Neuronal stem cell (in vitro differentiated cells): Measurements from ENCODE around the gene DAPK1.

Source experiments
- DNase-seq: peaks from one replicate; pipeline ENCODE4 v3.0.0-alpha.2; 2013; ENCODE audit warnings: low spot score
- H2AFZ ChIP-seq: one replicate; pipeline ENCODE4 v1.6.1; 2013; ENCODE audit warnings: mild to moderate bottlenecking, low read length, inconsistent platforms
- H2AK5ac ChIP-seq: 2 replicates; pipeline ENCODE4 v1.6.1; 2013; ENCODE audit warnings: low read depth, mild to moderate bottlenecking, inconsistent platforms, low read length, moderate library complexity, mixed read lengths
- H2BK120ac ChIP-seq: 2 replicates; pipeline ENCODE4 v1.6.1; 2013; ENCODE audit warnings: low read depth, mild to moderate bottlenecking, inconsistent platforms, low read length, moderate library complexity, mixed read lengths
- H2BK12ac ChIP-seq: one replicate; pipeline ENCODE4 v1.6.1; 2013; ENCODE audit warnings: low read length, inconsistent platforms
- H2BK15ac ChIP-seq: 2 replicates; pipeline ENCODE4 v1.6.1; 2013; ENCODE audit warnings: mild to moderate bottlenecking, low read length, inconsistent platforms, mixed read lengths
- H2BK5ac ChIP-seq: one replicate; pipeline ENCODE4 v1.6.1; 2013; ENCODE audit warnings: inconsistent platforms, mild to moderate bottlenecking, low read length, moderate library complexity
- H3K14ac ChIP-seq: one replicate; pipeline ENCODE4 v1.6.1; 2013; ENCODE audit warnings: low read length, inconsistent platforms
- H3K18ac ChIP-seq: 2 replicates; pipeline ENCODE4 v1.6.1; 2013; ENCODE audit warnings: low read length, inconsistent platforms
- H3K23ac ChIP-seq: 2 replicates; pipeline ENCODE4 v1.6.1; 2013; ENCODE audit warnings: low read depth, mild to moderate bottlenecking, mixed read lengths, low read length, inconsistent platforms; ENCODE audit not compliant: poor library complexity
- H3K27ac ChIP-seq: replicated peaks from 3 replicates; pipeline ENCODE4 v1.5.1; 2013; ENCODE audit warnings: low read length, inconsistent platforms
- H3K27me3 ChIP-seq, 3 experiments: 2 replicates each; pipeline ENCODE4 v1.6.1; 2013; ENCODE audit warnings: low read length in 3 of 3, mild to moderate bottlenecking in 2 of 3, inconsistent platforms in 1 of 3, low read depth in 1 of 3, mixed read lengths in 1 of 3, moderate library complexity in 1 of 3; ENCODE audit not compliant: control insufficient read depth in 3 of 3, insufficient read depth in 3 of 3
- H3K36me3 ChIP-seq, 2 donors: replicated peaks in 1 of 2; 2 replicates each; pipeline ENCODE4 v1.6.1; 2013; ENCODE audit warnings: low read length in 2 of 2; ENCODE audit not compliant: control insufficient read depth in 2 of 2, insufficient read depth in 2 of 2
- H3K4ac ChIP-seq: 2 replicates; pipeline ENCODE4 v1.6.1; 2013; ENCODE audit warnings: inconsistent platforms, mild to moderate bottlenecking, low read length, moderate library complexity
- H3K4me1 ChIP-seq, 2 donors: 1 replicate in 1 of 2; 2 replicates in 1 of 2; pipeline ENCODE4 v1.6.1; 2013; ENCODE audit warnings: low read length in 2 of 2, low read depth in 1 of 2; ENCODE audit not compliant: control insufficient read depth in 2 of 2, insufficient read depth in 1 of 2
- H3K4me2 ChIP-seq: one replicate; pipeline ENCODE4 v1.6.1; 2013; ENCODE audit warnings: mild to moderate bottlenecking, low read length, inconsistent platforms; ENCODE audit not compliant: insufficient read depth, poor library complexity, severe bottlenecking
- H3K4me3 ChIP-seq, 2 donors: 2 replicates each; pipeline ENCODE4 v1.5.1; 2013; ENCODE audit warnings: low read length in 2 of 2, mild to moderate bottlenecking in 2 of 2, inconsistent platforms in 1 of 2, moderate library complexity in 1 of 2
- H3K79me1 ChIP-seq: one replicate; pipeline ENCODE4 v1.6.1; 2013; ENCODE audit warnings: low read depth, mild to moderate bottlenecking, inconsistent platforms, low read length, moderate library complexity
- H3K9ac ChIP-seq: one replicate; pipeline ENCODE4 v1.6.1; 2013; ENCODE audit warnings: mild to moderate bottlenecking, low read depth, low read length, inconsistent platforms; ENCODE audit not compliant: poor library complexity
- H3K9me3 ChIP-seq, 2 donors: replicated peaks in 1 of 2; 2 replicates each; pipeline versions ENCODE3 to v1.6.1; 2013; ENCODE audit warnings: low read length in 2 of 2, mild to moderate bottlenecking in 2 of 2, inconsistent platforms in 1 of 2, low read depth in 1 of 2, mixed read lengths in 1 of 2, moderate library complexity in 1 of 2; ENCODE audit not compliant: control insufficient read depth in 2 of 2, insufficient read depth in 1 of 2
- H4K8ac ChIP-seq: one replicate; pipeline ENCODE4 v1.6.1; 2013; ENCODE audit warnings: low read depth, mild to moderate bottlenecking, inconsistent platforms, low read length, moderate library complexity
- H4K91ac ChIP-seq: one replicate; pipeline ENCODE4 v1.6.1; 2013; ENCODE audit warnings: low read length, low read depth, mild to moderate bottlenecking, inconsistent platforms; ENCODE audit not compliant: poor library complexity
- WGBS, 2 donors: extraction: QIAGEN DNeasy Blood & Tissue Kit; methylation state at CpG; one replicate each; pipeline ENCODE4 v1.1.7; 2013; ENCODE audit warnings: missing lambda C conversion rate in 2 of 2, mixed read lengths in 1 of 2; ENCODE audit not compliant: insufficient read length in 2 of 2, insufficient replicate concordance in 1 of 2; ENCODE audit errors: extremely low coverage in 2 of 2; 5-methylcytosine and 5-hydroxymethylcytosine counted together

DAPK1 gene

DNA sequence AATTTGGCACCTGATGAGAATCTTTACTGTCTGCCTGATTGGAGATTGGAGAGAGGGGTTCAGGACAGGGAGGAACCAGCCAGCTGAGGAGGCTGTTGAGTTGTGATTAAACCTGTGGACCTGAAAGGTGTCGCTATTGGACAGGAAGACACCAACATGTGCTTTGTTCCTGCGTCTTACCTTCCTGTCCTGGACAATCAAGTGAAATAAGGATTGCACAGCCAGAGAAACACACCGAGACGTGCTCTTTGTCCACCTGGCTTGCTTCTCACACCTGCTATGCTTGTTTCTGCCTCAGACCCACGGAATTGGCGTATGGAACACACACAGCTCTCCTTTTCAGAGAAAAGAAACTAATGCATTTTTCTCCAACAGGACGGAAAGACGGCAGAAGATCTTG is 170.6 kb downstream of the DAPK1 start:
- Histone ChIP-seq H3K14ac (no peak overlapping the region), H3K9ac (no peak overlapping the region), H3K4me1 (no peaks in the 10 kb centered on the region), H3K23ac (no peak overlapping the region), H3K27me3 (no peaks in the 10 kb centered on the region), H2AFZ (no peak overlapping the region), H3K4me2 (no peak overlapping the region), H3K18ac (no peak overlapping the region), H2BK15ac (no peak overlapping the region), H2BK12ac (no peak overlapping the region), H2BK120ac (no peak overlapping the region), H3K9me3 (peaks cover 19 to 31% of the 10 kb centered on the region in 2 donors), H4K8ac (no peak overlapping the region), H2AK5ac (no peak overlapping the region), H3K79me1 (no peaks in the 10 kb centered on the region), H4K91ac (no peak overlapping the region), H3K36me3 (peaks cover 31 to 78% of the 10 kb centered on the region in 2 donors), H3K4ac (no peak overlapping the region), H3K4me3 (no peak overlapping the region), H2BK5ac (no peak overlapping the region), H3K27ac (no peak overlapping the region)
- no peak for DNase-seq
- WGBS, 2 donors = no CpG with 5 or more reads among the region's 8 CpGs

DNA sequence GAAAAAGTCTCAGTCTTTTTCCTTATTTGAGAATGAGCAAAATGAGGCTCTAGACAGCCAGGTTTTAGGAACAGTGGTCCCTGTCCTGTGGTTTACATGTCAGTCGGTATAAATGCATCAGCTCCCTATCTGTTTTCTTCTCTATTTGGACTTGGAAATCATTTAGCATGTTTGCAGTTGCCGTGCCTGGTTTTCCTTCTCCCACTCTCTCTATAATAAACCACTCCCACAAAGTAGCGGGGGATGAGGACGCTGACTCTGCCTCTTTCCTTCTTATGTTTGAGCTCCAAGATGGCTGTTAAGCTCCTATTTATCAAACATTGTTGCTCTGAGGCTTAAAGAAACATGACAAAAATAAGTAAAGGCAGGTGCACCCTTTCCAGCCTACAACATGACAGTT is 171.1 kb downstream of the DAPK1 start:
- no peak overlapping the region for H3K23ac ChIP-seq
- H2AK5ac ChIP-seq = no peak overlapping the region
- no peaks in the 10 kb centered on the region for H3K4me1 ChIP-seq
- H3K9ac ChIP-seq = no peak overlapping the region
- no peak overlapping the region for H2BK5ac ChIP-seq
- no peak overlapping the region for H4K91ac ChIP-seq
- no peak overlapping the region for H3K14ac ChIP-seq
- no peak overlapping the region for H3K4me2 ChIP-seq
- H2BK15ac ChIP-seq = no peak overlapping the region
- no peak overlapping the region for H3K4ac ChIP-seq
- peaks cover 19 to 31% of the 10 kb centered on the region in 2 donors for H3K9me3 ChIP-seq
- H2BK12ac ChIP-seq = no peak overlapping the region
- H2BK120ac ChIP-seq = no peak overlapping the region
- DNase-seq = no peak
- WGBS, 2 donors = no CpG with 5 or more reads among the region's 4 CpGs
- H3K27me3 ChIP-seq = no peaks in the 10 kb centered on the region
- H3K79me1 ChIP-seq = no peaks in the 10 kb centered on the region
- H3K36me3 ChIP-seq = peaks cover 31 to 83% of the 10 kb centered on the region in 2 donors
- no peak overlapping the region for H3K18ac ChIP-seq
- H4K8ac ChIP-seq = no peak overlapping the region
- no peak overlapping the region for H2AFZ ChIP-seq
- no peak overlapping the region for H3K4me3 ChIP-seq
- H3K27ac ChIP-seq = no peak overlapping the region

DNA sequence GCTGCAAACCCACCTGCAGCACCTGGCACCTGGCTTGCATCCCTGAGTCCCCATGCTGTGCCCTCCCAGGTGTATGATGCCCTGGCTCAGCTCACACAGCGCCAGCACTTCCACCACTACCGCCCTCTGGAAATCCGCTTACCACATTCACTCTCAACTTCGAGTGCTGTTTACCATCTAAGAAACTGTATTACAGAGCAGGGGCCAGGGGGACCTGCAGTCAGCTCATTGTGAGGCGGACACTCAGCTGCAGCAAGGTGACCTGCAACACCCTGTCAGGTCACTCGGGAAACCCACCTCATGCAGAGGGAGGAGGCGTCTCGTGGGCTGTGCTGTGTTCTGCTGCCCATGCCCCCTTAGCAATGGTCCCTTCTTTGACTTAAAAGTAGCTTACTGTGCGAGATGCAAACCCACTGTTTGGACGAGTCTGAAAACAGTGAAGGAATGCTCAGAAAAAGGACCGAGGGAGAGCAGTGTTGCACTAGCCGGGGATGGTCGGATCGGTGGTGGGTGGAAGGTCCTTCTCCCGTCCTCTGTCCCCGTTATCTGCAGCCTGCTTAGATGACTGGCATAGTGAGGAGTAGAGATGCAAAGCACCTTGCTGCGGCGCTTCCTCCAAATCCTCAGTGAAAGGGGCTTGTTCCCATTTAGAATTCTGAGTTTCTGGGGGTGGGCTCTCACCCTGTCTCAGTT is 173.1 kb downstream of the DAPK1 start:
- no peak overlapping the region for H3K27ac ChIP-seq
- H2BK15ac ChIP-seq = no peak overlapping the region
- no peak overlapping the region for H2BK120ac ChIP-seq
- DNase-seq = no peak
- H2AK5ac ChIP-seq = no peak overlapping the region
- H3K79me1 ChIP-seq = no peaks in the 10 kb centered on the region
- no peak overlapping the region for H3K4me3 ChIP-seq
- no peaks in the 10 kb centered on the region for H3K27me3 ChIP-seq
- H3K4me1 ChIP-seq = no peaks in the 10 kb centered on the region
- no peak overlapping the region for H2BK5ac ChIP-seq
- H3K18ac ChIP-seq = no peak overlapping the region
- H3K23ac ChIP-seq = peak overlapping the region; percentile 76
- H2AFZ ChIP-seq = no peak overlapping the region
- WGBS, 2 donors = no CpG with 5 or more reads among the region's 18 CpGs
- H3K9me3 ChIP-seq = peaks cover 17 to 24% of the 10 kb centered on the region in 2 donors
- H3K4ac ChIP-seq = no peak overlapping the region
- no peak overlapping the region for H4K91ac ChIP-seq
- peaks cover 21 to 77% of the 10 kb centered on the region in 2 donors for H3K36me3 ChIP-seq
- H3K14ac ChIP-seq = no peak overlapping the region
- no peak overlapping the region for H4K8ac ChIP-seq
- no peak overlapping the region for H2BK12ac ChIP-seq
- no peak overlapping the region for H3K4me2 ChIP-seq
- peak overlapping the region; percentile 61 for H3K9ac ChIP-seq

DNA sequence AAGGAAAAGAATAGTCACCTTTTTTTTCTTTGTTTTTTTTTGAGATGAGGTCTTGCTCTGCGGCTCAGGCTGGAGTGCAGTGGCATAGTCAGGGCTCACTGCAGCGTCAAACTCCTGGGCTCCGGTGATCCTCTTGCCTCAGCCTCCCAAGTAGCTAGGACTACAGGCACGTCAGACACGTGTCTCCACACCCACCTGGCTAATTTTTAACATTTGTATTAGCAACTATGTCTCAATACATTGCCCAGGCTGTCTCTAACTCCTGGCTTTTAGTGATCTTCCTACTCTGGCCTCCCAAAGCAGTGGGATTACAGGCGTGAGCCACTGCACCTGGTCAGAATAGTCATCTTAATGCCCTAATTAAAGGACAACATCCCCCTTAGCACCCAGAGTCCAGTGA is 173.8 kb downstream of the DAPK1 start:
- Histone ChIP-seq H3K9ac (no peak overlapping the region), H3K27me3 (no peaks in the 10 kb centered on the region), H4K8ac (no peak overlapping the region), H3K4ac (no peak overlapping the region), H2BK12ac (no peak overlapping the region), H2AK5ac (no peak overlapping the region), H2AFZ (no peak overlapping the region), H3K27ac (no peak overlapping the region), H3K36me3 (peaks cover 16 to 72% of the 10 kb centered on the region in 2 donors), H3K14ac (no peak overlapping the region), H3K79me1 (no peaks in the 10 kb centered on the region), H3K4me3 (no peak overlapping the region), H2BK5ac (no peak overlapping the region), H3K9me3 (peaks cover 13 to 18% of the 10 kb centered on the region in 2 donors), H3K4me1 (no peaks in the 10 kb centered on the region), H3K4me2 (no peak overlapping the region), H4K91ac (no peak overlapping the region), H2BK15ac (no peak overlapping the region), H2BK120ac (no peak overlapping the region), H3K23ac (no peak overlapping the region), H3K18ac (no peak overlapping the region)
- DNase-seq = no peak
- no CpG with 5 or more reads among the region's 6 CpGs for WGBS, 2 donors
